H9 (cell line): ENCODE results near the gene LPP. TPM values are rescaled to one million over a fixed set of nuclear protein-coding genes. Genes with fewer than 3 reads are reported as not detected.

Experiments used
- DNase-seq: peaks from one replicate; pipeline ENCODE4 v3.0.0-alpha.2; 2017
- H2AFZ ChIP-seq: one replicate; pipeline ENCODE4 v1.6.1; 2013; ENCODE audit warnings: mild to moderate bottlenecking, low read length, control low read depth, moderate library complexity
- H2AK5ac ChIP-seq: 2 replicates; pipeline ENCODE4 v1.6.1; 2013; ENCODE audit warnings: low read length, control low read depth, mixed read lengths; ENCODE audit not compliant: insufficient read length
- H2BK120ac ChIP-seq: one replicate; pipeline ENCODE4 v1.6.1; 2013; ENCODE audit warnings: low read depth, mild to moderate bottlenecking, low read length, control low read depth, inconsistent platforms; ENCODE audit not compliant: poor library complexity, severe bottlenecking
- H2BK12ac ChIP-seq: 2 replicates; pipeline ENCODE4 v1.6.1; 2013; ENCODE audit warnings: low read length, control low read depth, mixed read lengths, low read depth; ENCODE audit not compliant: insufficient read length
- H2BK15ac ChIP-seq: 2 replicates; pipeline ENCODE4 v1.6.1; 2013; ENCODE audit warnings: low read depth, low read length, control low read depth
- H2BK20ac ChIP-seq: one replicate; pipeline ENCODE4 v1.6.1; 2013; ENCODE audit warnings: low read depth, mild to moderate bottlenecking, low read length, control low read depth, inconsistent platforms; ENCODE audit not compliant: poor library complexity, severe bottlenecking
- H2BK5ac ChIP-seq: 2 replicates; pipeline ENCODE4 v1.6.1; 2013; ENCODE audit warnings: low read length, control low read depth, mixed read lengths; ENCODE audit not compliant: insufficient read length
- H3K14ac ChIP-seq: 2 replicates; pipeline ENCODE4 v1.6.1; 2013; ENCODE audit warnings: low read length, control low read depth; ENCODE audit not compliant: insufficient read depth
- H3K18ac ChIP-seq: 2 replicates; pipeline ENCODE4 v1.6.1; 2013; ENCODE audit warnings: low read depth, mild to moderate bottlenecking, mixed read lengths, low read length, control low read depth; ENCODE audit not compliant: insufficient read length
- H3K23ac ChIP-seq: 2 replicates; pipeline ENCODE4 v1.6.1; 2013; ENCODE audit warnings: low read length, control low read depth, mixed read lengths, low read depth; ENCODE audit not compliant: insufficient read length
- H3K23me2 ChIP-seq: 2 replicates; pipeline ENCODE4 v1.6.1; 2013; ENCODE audit warnings: low read depth, mild to moderate bottlenecking, mixed read lengths, low read length, control low read depth; ENCODE audit not compliant: insufficient read length, poor library complexity, severe bottlenecking
- H3K27ac ChIP-seq: 2 replicates; pipeline ENCODE4 v1.5.1; 2013; ENCODE audit warnings: low read length, control low read depth, mixed read lengths, low read depth; ENCODE audit not compliant: insufficient read length
- H3K27me3 ChIP-seq: 2 replicates; pipeline ENCODE4 v1.6.1; 2013; ENCODE audit warnings: low read length, control low read depth, inconsistent platforms; ENCODE audit not compliant: insufficient read depth
- H3K4ac ChIP-seq: 2 replicates; pipeline ENCODE4 v1.6.1; 2013; ENCODE audit warnings: low read depth, mild to moderate bottlenecking, control low read depth, inconsistent platforms, low read length, moderate library complexity
- H3K4me1 ChIP-seq: 2 replicates; pipeline ENCODE4 v1.6.1; 2013; ENCODE audit warnings: low read length, control low read depth, inconsistent platforms; ENCODE audit not compliant: insufficient read depth
- H3K4me2 ChIP-seq: 2 replicates; pipeline ENCODE4 v1.6.1; 2013; ENCODE audit warnings: low read length, control low read depth, mixed read lengths; ENCODE audit not compliant: insufficient read length, insufficient read depth
- H3K56ac ChIP-seq: 2 replicates; pipeline ENCODE4 v1.6.1; 2013; ENCODE audit warnings: low read depth, mild to moderate bottlenecking, mixed read lengths, low read length, control low read depth; ENCODE audit not compliant: insufficient read length
- H3K79me1 ChIP-seq: 2 replicates; pipeline ENCODE4 v1.6.1; 2013; ENCODE audit warnings: low read depth, mild to moderate bottlenecking, moderate library complexity, low read length, control low read depth, inconsistent platforms; ENCODE audit not compliant: insufficient read depth, poor library complexity, severe bottlenecking
- H3K79me2 ChIP-seq: 2 replicates; pipeline ENCODE4 v1.6.1; 2013; ENCODE audit warnings: low read length, control low read depth, inconsistent platforms; ENCODE audit not compliant: insufficient read depth
- H3K9ac ChIP-seq: 2 replicates; pipeline ENCODE4 v1.6.1; 2013; ENCODE audit warnings: low read length, control low read depth, mixed read lengths; ENCODE audit not compliant: insufficient read length; ENCODE audit errors: extremely low read depth
- H3K9me3 ChIP-seq: one replicate; pipeline ENCODE4 v1.6.1; 2013; ENCODE audit warnings: low read depth, low read length, inconsistent platforms; ENCODE audit not compliant: control insufficient read depth
- H3T11ph ChIP-seq: one replicate; pipeline ENCODE4 v1.6.1; 2013; ENCODE audit warnings: mild to moderate bottlenecking, low read length, control low read depth, inconsistent platforms
- H4K20me1 ChIP-seq: one replicate; pipeline ENCODE4 v1.6.1; 2013; ENCODE audit not compliant: control insufficient read depth, insufficient read length, insufficient read depth
- H4K5ac ChIP-seq: 2 replicates; pipeline ENCODE4 v1.6.1; 2013; ENCODE audit warnings: low read depth, mild to moderate bottlenecking, mixed read lengths, low read length, control low read depth; ENCODE audit not compliant: insufficient read length
- H4K8ac ChIP-seq: replicated peaks from 2 replicates; pipeline ENCODE4 v1.6.1; 2013; ENCODE audit warnings: low read length, control low read depth, mixed read lengths, low read depth; ENCODE audit not compliant: insufficient read length
- H4K91ac ChIP-seq: 2 replicates; pipeline ENCODE4 v1.6.1; 2013; ENCODE audit warnings: low read depth, mild to moderate bottlenecking, moderate library complexity, mixed read lengths, low read length, control low read depth; ENCODE audit not compliant: insufficient read length
- H3K27ac Mint-ChIP-seq, 3 experiments: 2 replicates in 2 of 3; 3 replicates in 1 of 3; pipeline ENCODE4 v1.8.0; 2020 to 2021; ENCODE audit warnings: mixed read lengths in 3 of 3, mild to moderate bottlenecking in 1 of 3, moderate library complexity in 1 of 3
- H3K27me3 Mint-ChIP-seq: 2 replicates; pipeline ENCODE4 v1.8.0; 2021; ENCODE audit warnings: low read depth, mild to moderate bottlenecking, moderate library complexity, mixed read lengths
- H3K36me3 Mint-ChIP-seq, 3 experiments: 2 replicates in 2 of 3; 3 replicates in 1 of 3; pipeline ENCODE4 v1.8.0; 2020 to 2021; ENCODE audit warnings: low read depth in 3 of 3, mixed read lengths in 3 of 3; ENCODE audit not compliant: insufficient read depth in 1 of 3
- H3K4me1 Mint-ChIP-seq, 2 experiments: 2 replicates each; pipeline ENCODE4 v1.8.0; 2020; ENCODE audit warnings: mixed read lengths in 2 of 2
- H3K4me3 Mint-ChIP-seq, 2 experiments: 2 replicates in 1 of 2; 3 replicates in 1 of 2; pipeline ENCODE4 v1.8.0; 2020 to 2021; ENCODE audit warnings: mild to moderate bottlenecking in 2 of 2, mixed read lengths in 2 of 2, moderate library complexity in 1 of 2
- H3K9me3 Mint-ChIP-seq, 2 experiments: 2 replicates in 1 of 2; 3 replicates in 1 of 2; pipeline ENCODE4 v1.8.0; 2020; ENCODE audit warnings: mild to moderate bottlenecking in 2 of 2, mixed read lengths in 2 of 2, moderate library complexity in 1 of 2
- CTCF ChIP-seq: fragments of 200-600 bp; sonication (generic); conservative IDR thresholded peaks from 3 replicates; pipeline ENCODE4 v1.8.0; 2021; ENCODE audit warnings: antibody characterized with exemption, mild to moderate bottlenecking
- total RNA-seq: library from RNA; stranded (reverse); gene quantifications from 2 replicates; pipeline ENCODE4 v1.2.1, GENCODE V29; 2021

The LPP gene
- total RNA-seq, 1 experiment from 2014 or later = 64.6 TPM

GRCh38 chr3:188590557-188590956, 436.6 kb downstream of the LPP start:
- Histone ChIP-seq H2BK12ac (no peak overlapping the region), H3K9ac (no peak overlapping the region), H3K23me2 (no peaks in the 10 kb centered on the region), H3K79me1 (no peaks in the 10 kb centered on the region), H3K56ac (no peak overlapping the region), H3K23ac (no peak overlapping the region), H4K20me1 (no peaks in the 10 kb centered on the region), H3K9me3 (no peaks in the 10 kb centered on the region), H3K4ac (no peak overlapping the region), H2BK120ac (no peak overlapping the region), H2BK15ac (no peak overlapping the region), H3K14ac (no peak overlapping the region), H4K5ac (no peak overlapping the region), H3K27ac (no peak overlapping the region), H3K4me1 (no peaks in the 10 kb centered on the region), H3K18ac (no peak overlapping the region), H4K91ac (no peak overlapping the region), H2BK20ac (no peak overlapping the region), H2AFZ (no peak overlapping the region), H2AK5ac (no peak overlapping the region), H3K27me3 (no peaks in the 10 kb centered on the region), H3K4me2 (no peak overlapping the region), H3T11ph (no peak overlapping the region), H2BK5ac (no peak overlapping the region), H3K79me2 (no peaks in the 10 kb centered on the region), H4K8ac (no peak overlapping the region)
- H3K27me3 Mint-ChIP-seq = no peaks in the 10 kb centered on the region
- H3K27ac Mint-ChIP-seq = peak overlapping the region in 1 of 3 experiments; percentile 52; a peak in 1 of 7 replicates
- no peak for DNase-seq
- no peak for TF ChIP-seq CTCF
- no peak overlapping the region for H3K4me3 Mint-ChIP-seq
- no peaks in the 10 kb centered on the region for H3K9me3 Mint-ChIP-seq
- H3K4me1 Mint-ChIP-seq = peaks cover 3 to 6% of the 10 kb centered on the region in 2 experiments
- no peaks in the 10 kb centered on the region for H3K36me3 Mint-ChIP-seq
